ENCODE measurements around the gene NRL. TPM values are rescaled to one million over a fixed set of nuclear protein-coding genes. Genes with fewer than 3 reads are reported as not detected.

The NRL gene
- total RNA-seq, 1 donor from 2014 or later, result 1.9 TPM

DNA sequence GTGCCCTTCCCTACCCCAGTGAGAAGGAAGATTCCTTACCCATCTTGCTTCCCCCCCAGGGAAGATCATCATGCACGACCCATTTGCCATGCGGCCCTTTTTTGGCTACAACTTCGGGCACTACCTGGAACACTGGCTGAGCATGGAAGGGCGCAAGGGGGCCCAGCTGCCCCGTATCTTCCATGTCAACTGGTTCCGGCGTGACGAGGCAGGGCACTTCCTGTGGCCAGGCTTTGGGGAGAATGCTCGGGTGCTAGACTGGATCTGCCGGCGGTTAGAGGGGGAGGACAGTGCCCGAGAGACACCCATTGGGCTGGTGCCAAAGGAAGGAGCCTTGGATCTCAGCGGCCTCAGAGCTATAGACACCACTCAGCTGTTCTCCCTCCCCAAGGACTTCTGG, 11.3 kb downstream of the NRL start:
- DNase-seq (ENCODE audit: extremely low spot score, unreplicated experiment), result no peak
- Mint-ChIP-seq H3K27ac (ENCODE audit: unreplicated experiment) (no peak overlapping the region), H3K27me3 (ENCODE audit: unreplicated experiment) (no peaks in the 10 kb centered on the region), H3K36me3 (ENCODE audit: unreplicated experiment) (peaks cover 31% of the 10 kb centered on the region), H3K9me3 (ENCODE audit: unreplicated experiment) (no peaks in the 10 kb centered on the region), H3K4me3 (ENCODE audit: unreplicated experiment) (no peak overlapping the region), H3K4me1 (ENCODE audit: unreplicated experiment) (peaks cover under 1% of the 10 kb centered on the region)
- TF ChIP-seq, protein P1, sequence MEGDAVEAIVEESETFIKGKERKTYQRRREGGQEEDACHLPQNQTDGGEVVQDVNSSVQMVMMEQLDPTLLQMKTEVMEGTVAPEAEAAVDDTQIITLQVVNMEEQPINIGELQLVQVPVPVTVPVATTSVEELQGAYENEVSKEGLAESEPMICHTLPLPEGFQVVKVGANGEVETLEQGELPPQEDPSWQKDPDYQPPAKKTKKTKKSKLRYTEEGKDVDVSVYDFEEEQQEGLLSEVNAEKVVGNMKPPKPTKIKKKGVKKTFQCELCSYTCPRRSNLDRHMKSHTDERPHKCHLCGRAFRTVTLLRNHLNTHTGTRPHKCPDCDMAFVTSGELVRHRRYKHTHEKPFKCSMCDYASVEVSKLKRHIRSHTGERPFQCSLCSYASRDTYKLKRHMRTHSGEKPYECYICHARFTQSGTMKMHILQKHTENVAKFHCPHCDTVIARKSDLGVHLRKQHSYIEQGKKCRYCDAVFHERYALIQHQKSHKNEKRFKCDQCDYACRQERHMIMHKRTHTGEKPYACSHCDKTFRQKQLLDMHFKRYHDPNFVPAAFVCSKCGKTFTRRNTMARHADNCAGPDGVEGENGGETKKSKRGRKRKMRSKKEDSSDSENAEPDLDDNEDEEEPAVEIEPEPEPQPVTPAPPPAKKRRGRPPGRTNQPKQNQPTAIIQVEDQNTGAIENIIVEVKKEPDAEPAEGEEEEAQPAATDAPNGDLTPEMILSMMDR (IDR thresholded peaks at IDR 0.05), result no peak

DNA sequence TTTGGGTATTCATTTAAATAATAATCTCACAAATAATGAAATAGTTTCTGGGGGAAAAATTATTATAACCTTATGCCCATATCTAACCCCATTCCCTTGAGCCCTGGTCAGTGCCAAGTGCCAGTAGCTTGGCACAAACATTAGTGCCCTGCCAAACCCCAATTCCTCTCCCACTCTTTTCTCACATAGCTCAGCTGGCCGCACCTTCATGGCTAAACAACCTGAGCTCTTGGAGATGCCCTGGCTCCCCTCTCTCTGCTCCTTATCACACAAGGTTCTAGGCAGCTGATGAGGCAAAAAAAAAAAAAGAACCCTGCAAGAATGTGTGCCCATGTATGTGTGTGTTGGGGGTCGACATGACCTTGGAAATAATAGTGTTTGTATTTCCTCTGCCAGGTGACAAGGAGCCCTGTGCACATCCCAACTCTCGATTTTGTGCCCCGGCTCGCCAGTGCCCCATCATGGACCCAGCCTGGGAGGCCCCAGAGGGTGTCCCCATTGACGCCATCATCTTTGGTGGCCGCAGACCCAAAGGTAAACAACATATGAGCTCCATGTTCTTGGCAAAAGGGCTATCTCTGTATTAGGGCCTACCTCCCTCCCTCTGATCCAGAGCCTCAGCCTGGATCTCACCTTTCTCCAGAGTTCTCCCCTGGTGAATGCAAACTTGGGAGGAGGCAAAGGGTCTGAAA, 12.2 kb downstream of the NRL start:
- TF ChIP-seq, protein P1 (IDR thresholded peaks at IDR 0.05), result no peak
- no peak overlapping the region for H3K27ac Mint-ChIP-seq (ENCODE audit: unreplicated experiment)
- H3K4me3 Mint-ChIP-seq (ENCODE audit: unreplicated experiment), result no peak overlapping the region
- H3K9me3 Mint-ChIP-seq (ENCODE audit: unreplicated experiment), result no peaks in the 10 kb centered on the region
- H3K4me1 Mint-ChIP-seq (ENCODE audit: unreplicated experiment), result no peaks in the 10 kb centered on the region
- no peak for DNase-seq (ENCODE audit: extremely low spot score, unreplicated experiment)
- H3K27me3 Mint-ChIP-seq (ENCODE audit: unreplicated experiment), result no peaks in the 10 kb centered on the region
- peaks cover 34% of the 10 kb centered on the region for H3K36me3 Mint-ChIP-seq (ENCODE audit: unreplicated experiment)

DNA sequence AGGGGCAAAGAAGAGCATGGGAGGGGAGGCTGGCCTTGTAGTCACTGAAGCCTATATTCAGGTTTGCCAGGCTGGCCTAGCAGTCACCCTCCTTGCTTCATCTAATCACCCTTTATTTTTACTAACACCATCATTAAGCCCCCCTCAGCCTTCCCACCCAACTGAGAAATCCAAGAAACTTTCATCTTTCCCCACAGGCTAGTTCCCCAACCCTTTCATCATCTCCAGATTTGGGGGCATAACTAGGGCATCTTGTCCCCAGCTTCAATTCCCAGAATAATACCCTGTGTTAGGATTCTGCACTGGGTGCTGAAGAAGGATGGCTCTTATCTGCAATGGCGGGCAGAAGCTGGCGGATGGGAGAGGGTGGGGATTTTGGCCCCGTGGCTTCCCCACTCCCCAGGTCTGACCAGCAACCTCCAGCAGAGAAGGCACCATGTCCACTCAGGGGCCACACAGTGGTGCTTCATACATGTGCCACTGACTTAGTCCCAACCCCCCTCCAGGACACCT, 13.7 kb downstream of the NRL start:
- no peak for DNase-seq (ENCODE audit: extremely low spot score, unreplicated experiment)

DNA sequence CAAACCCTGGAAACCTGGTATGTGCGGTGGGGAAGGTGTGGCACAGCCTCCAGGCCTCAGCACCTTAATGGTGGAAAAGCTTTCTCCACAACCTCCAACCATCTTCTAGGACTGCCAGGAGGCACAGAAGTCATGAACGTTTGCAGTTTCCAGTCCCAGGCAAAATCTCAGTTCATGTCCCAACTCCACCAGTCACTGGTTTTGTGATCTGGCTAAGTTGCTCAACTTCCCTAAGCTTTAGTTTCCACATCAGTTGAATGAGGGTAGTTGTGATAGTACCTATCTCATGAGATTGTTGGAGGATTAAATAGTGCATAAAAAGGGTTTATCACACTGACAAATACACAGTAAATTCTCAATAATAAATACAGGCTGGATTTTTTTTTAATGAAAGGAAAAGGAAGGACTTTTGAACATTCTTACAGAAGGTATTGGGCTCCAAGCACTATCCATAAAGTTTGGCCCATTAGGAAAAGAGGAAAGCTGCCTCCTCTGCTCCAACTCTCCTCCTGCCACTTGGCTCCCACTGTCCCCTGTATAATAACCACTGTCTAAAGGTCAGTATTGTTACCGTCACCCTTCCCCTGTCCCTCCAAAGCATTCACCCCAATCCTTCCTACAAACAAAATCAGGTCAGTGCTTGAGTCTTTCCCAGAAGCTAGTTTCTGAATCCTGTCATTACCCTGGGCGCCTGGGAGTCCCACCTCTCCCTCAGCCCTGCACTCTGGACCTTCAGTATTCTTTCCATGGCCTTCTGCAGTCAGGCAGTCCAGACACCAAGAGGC, 14.4 kb downstream of the NRL start:
- H3K27ac Mint-ChIP-seq (ENCODE audit: unreplicated experiment), result no peak overlapping the region
- no peaks in the 10 kb centered on the region for H3K9me3 Mint-ChIP-seq (ENCODE audit: unreplicated experiment)
- TF ChIP-seq, protein P1 (IDR thresholded peaks at IDR 0.05), result no peak
- peaks cover 10% of the 10 kb centered on the region for H3K4me1 Mint-ChIP-seq (ENCODE audit: unreplicated experiment)
- H3K27me3 Mint-ChIP-seq (ENCODE audit: unreplicated experiment), result no peaks in the 10 kb centered on the region
- peaks cover 39% of the 10 kb centered on the region for H3K36me3 Mint-ChIP-seq (ENCODE audit: unreplicated experiment)
- DNase-seq (ENCODE audit: extremely low spot score, unreplicated experiment), result no peak
- no peak overlapping the region for H3K4me3 Mint-ChIP-seq (ENCODE audit: unreplicated experiment)

More for the DNA sequence above, 13.7 kb downstream of the NRL start:
- no peak overlapping the region for H3K4me3 Mint-ChIP-seq (ENCODE audit: unreplicated experiment)
- no peaks in the 10 kb centered on the region for H3K9me3 Mint-ChIP-seq (ENCODE audit: unreplicated experiment)
- H3K4me1 Mint-ChIP-seq (ENCODE audit: unreplicated experiment), result peaks cover 5% of the 10 kb centered on the region
- no peaks in the 10 kb centered on the region for H3K27me3 Mint-ChIP-seq (ENCODE audit: unreplicated experiment)
- TF ChIP-seq, protein P1 (IDR thresholded peaks at IDR 0.05), result no peak
- peaks cover 34% of the 10 kb centered on the region for H3K36me3 Mint-ChIP-seq (ENCODE audit: unreplicated experiment)
- no peak overlapping the region for H3K27ac Mint-ChIP-seq (ENCODE audit: unreplicated experiment)

Measured in osteocyte (in vitro differentiated cells).